Mucosa of rectum (tissue), 2 donors: ENCODE data around the gene RFX1.
A peak's percentile ranks its signal among the peaks of the same experiment; 100 is the strongest.

ENCODE experiments used
- H3K27ac ChIP-seq, 2 donors: one replicate each; pipeline ENCODE4 v1.7.0; 2013; ENCODE audit warnings: inconsistent platforms in 2 of 2, low read depth in 2 of 2, low read length in 2 of 2
- H3K27me3 ChIP-seq, 2 donors: one replicate each; pipeline ENCODE4 v1.7.0; 2013; ENCODE audit warnings: low read length in 2 of 2; ENCODE audit not compliant: control insufficient read depth in 2 of 2, insufficient read depth in 2 of 2
- H3K36me3 ChIP-seq, 2 donors: one replicate each; pipeline ENCODE4 v1.7.0; 2013; ENCODE audit warnings: low read length in 2 of 2; ENCODE audit not compliant: control insufficient read depth in 2 of 2, insufficient read depth in 2 of 2
- H3K4me1 ChIP-seq, 2 donors: one replicate each; pipeline ENCODE4 v1.7.0; 2013; ENCODE audit warnings: low read length in 2 of 2, mild to moderate bottlenecking in 1 of 2; ENCODE audit not compliant: control insufficient read depth in 2 of 2, insufficient read depth in 2 of 2
- H3K4me3 ChIP-seq, 2 donors: one replicate each; pipeline ENCODE4 v1.7.0; 2013; ENCODE audit warnings: low read length in 2 of 2
- H3K9ac ChIP-seq, 2 donors: one replicate each; pipeline ENCODE4 v1.7.0; 2013; ENCODE audit warnings: low read length in 2 of 2, low read depth in 1 of 2, mild to moderate bottlenecking in 1 of 2
- H3K9me3 ChIP-seq, 2 donors: one replicate each; pipeline ENCODE4 v1.7.0; 2013; ENCODE audit warnings: low read length in 2 of 2; ENCODE audit not compliant: control insufficient read depth in 2 of 2
- donor health status: healthy.
- donor health status: Normal muscosa, but diverticular disease.

RFX1 gene

DNA sequence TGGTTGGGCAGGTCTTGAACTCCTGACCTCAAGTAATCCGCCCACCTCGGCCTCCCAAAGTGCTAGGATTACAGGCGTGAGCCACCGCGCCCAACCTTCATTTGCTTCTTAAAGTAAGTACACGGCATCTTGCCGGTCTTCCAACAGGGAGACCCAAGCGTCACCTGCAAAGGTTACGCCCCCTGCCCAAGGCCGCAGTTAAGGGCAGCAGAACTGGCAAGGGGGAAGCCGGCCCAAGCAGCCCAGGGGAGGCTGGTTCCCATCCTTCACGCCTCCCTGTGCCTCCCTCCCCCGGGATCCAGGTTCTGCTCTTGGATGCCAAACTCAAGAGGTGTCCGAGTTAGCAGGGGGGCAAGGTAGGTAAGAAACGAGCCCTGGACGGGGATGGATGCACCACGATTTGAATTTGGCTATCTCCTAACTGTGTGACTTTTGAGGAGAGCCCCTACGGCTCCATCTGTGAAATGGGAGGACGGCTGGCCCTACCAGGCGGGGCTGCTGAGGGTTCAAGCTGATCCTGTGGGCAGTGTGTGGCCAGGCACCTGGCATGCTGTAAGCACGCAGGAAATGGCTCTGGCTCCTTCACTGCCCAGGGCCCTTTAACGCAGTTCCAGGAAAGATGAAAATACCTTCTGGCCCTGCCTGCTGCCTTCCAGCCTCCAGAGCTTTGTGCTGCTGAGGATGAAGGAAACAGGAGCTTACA lies 9.0 kb downstream of the RFX1 start:
- H3K9me3 ChIP-seq: no peaks in the 10 kb centered on the region
- H3K27me3 ChIP-seq: no peaks in the 10 kb centered on the region
- H3K4me1 ChIP-seq: peaks cover 8 to 12% of the 10 kb centered on the region in 2 donors
- peaks cover 9 to 13% of the 10 kb centered on the region in 2 donors for H3K36me3 ChIP-seq
- no peak overlapping the region for H3K9ac ChIP-seq
- no peak overlapping the region for H3K4me3 ChIP-seq
- H3K27ac ChIP-seq: no peak overlapping the region

DNA sequence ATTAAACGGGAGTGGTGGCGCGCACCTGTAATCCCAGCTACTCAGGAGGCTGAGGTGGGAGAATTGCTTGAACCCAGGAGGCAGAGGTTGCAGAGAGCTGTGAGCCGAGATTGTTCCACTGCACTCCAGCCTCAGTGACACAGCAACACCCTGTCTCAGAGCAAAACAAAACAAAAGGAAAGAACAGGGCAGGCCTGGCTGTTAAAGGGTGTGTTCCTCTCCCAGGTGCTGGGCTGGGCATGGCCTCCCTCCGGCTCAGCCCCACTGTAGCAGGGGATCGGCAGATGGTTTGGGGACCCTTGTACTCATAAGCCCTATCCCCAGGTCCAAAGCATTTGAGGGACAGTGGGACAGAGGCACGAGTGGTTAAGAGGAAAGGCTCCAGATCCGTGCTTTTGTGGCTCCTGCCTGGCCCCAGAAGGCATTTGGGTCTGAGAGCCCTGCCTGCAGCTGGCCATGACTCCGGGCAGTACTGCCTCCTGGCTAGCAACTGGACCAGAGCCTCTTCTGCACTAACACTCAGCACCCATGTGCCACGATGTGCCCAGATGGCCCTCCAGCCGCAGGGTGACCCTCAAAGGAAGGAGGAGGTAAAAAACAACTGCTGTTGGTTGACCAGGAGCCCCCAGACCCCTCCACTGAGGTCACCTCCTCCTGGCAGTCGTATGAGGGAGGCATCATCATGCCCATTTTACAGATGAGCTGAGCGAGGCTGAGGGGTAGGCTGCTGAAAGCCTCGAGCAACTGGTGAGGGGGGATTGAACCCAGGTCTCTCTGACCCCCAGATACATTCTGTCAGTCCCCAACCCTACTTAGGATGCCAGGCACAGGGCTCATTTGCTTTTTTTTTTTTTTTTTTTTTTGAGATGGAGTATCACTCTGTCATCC lies 10.0 kb downstream of the RFX1 start:
- Histone ChIP-seq H3K27ac (no peak overlapping the region), H3K27me3 (no peaks in the 10 kb centered on the region), H3K36me3 (peaks cover 9 to 20% of the 10 kb centered on the region in 2 donors), H3K9me3 (no peaks in the 10 kb centered on the region), H3K4me1 (peaks cover 8 to 12% of the 10 kb centered on the region in 2 donors), H3K9ac (peak overlapping the region in 1 of 2 donors; percentile 29), H3K4me3 (no peak overlapping the region)

DNA sequence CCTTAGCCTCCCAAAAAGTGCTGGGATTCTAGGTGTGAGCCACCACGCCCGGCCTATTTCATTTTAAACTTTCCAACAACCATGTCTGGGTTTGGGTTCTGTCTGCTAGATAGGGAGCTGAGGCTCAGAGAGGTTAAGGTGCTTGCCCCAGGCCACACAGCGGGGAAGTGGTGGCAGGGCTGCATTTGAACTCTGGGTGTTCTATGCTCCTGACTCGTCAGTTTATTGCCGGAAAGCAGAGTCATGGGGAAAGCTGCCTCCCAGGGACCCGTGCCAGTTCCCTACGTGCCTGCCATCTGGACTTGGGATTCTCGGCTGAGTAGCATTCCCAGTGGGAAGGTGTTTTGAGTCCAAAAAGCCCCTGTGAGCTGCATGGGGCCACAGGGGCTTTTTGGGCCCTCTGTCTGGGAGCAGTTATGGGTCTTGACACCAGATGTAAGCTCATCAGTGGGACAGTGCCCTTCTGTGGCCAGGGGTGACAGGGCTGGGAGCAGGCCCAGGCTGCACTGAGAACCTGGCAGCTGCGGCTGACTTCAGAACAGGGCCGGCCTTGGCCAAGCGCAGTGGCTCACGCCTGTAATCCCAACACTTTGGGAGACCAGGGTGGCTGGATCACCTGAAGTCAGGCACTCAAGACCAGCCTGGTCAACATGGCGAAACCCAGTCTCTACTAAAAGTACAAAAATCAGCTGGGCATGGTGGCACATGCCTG lies 10.9 kb downstream of the RFX1 start:
- peaks cover 9 to 24% of the 10 kb centered on the region in 2 donors for H3K36me3 ChIP-seq
- no peak overlapping the region for H3K27ac ChIP-seq

DNA sequence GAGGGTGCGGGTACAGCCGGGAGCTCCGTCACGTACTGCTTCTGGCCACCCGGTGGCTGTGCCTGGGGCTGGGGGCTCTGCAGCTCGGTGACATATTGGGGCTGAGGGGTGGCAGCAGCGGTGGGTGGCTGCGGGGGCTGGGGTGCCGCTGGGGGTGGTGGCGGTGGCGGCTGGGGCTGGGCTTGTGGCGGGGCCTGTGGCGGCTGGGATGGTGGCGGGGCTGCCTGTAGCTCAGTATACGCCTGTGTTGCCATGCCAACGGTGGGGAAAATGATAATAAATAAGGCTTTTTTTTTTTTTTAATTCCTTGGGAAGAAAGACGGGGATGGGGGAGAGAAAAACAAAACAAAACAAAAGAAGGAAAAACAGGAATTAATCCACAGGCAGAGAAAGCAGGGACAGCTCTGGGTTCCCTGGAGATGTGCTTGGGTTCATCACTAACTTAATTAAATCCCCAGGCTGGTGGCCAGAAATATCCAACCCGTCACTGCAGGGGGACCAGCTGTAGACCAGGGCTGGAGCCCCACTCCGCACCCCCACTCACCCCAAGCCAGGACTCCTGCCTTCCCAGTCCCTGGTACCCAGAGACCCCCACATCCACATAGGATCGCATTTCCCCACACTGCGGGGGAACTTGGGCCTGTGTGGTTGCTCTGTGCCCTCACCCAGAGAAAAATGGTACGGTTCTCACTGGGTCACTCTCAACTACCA lies 12.4 kb downstream of the RFX1 start:
- Histone ChIP-seq H3K27me3 (no peaks in the 10 kb centered on the region), H3K9me3 (no peaks in the 10 kb centered on the region), H3K9ac (no peak overlapping the region), H3K4me1 (peaks cover 8% of the 10 kb centered on the region in 2 donors), H3K27ac (no peak overlapping the region), H3K4me3 (no peak overlapping the region), H3K36me3 (peaks cover 9 to 26% of the 10 kb centered on the region in 2 donors)

More for the DNA sequence above, 10.9 kb downstream of the RFX1 start:
- no peak overlapping the region for H3K9ac ChIP-seq
- H3K9me3 ChIP-seq: no peaks in the 10 kb centered on the region
- H3K4me3 ChIP-seq: no peak overlapping the region
- peaks cover 8% of the 10 kb centered on the region in 2 donors for H3K4me1 ChIP-seq
- no peaks in the 10 kb centered on the region for H3K27me3 ChIP-seq

DNA sequence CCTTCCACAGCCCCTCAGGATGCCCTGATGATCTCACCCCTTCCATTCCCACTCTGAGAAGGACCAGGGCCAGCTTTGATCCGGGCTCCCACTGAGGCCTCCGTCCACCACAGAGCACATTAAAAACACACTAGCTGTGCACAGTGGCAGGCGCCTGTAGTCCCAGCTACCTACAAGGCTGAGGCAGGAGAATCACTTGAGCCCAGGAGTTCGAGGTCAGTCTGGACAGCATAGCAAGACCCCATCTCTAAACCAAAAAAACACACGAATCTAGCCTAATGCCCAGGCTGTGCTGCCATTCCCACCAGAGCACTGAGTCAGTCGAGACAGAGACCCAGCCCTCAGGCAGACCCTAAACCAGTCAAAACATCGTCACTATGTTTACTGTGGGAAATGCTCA lies 14.1 kb downstream of the RFX1 start:
- H3K4me3 ChIP-seq: no peak overlapping the region
- H3K36me3 ChIP-seq: peaks cover 2 to 25% of the 10 kb centered on the region in 2 donors
- H3K9me3 ChIP-seq: no peaks in the 10 kb centered on the region
- H3K27me3 ChIP-seq: no peaks in the 10 kb centered on the region
- peaks cover 8 to 16% of the 10 kb centered on the region in 2 donors for H3K4me1 ChIP-seq
- no peak overlapping the region for H3K9ac ChIP-seq
- H3K27ac ChIP-seq: no peak overlapping the region

DNA sequence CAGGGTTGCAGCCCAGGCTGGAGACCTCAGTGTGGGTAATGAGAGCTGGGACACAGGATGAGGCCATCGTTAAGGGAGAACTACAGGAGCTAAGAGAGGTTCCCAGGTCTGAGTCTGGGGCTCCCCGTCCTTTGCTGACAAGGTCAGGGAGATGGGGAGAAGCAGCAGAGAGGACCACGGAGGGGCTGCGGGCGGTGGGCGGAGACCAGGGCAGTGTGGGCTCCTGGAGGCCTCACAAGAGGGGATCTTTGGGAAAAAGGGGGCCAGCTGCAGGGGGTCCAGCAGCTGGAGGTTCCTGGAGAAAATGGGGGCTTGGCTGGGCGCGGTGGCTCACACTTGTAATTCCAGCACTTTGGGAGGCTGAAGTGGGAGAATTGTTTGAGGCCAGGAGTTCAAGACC lies 16.0 kb downstream of the RFX1 start:
- no peak overlapping the region for H3K27ac ChIP-seq
- no peak overlapping the region for H3K9ac ChIP-seq
- no peaks in the 10 kb centered on the region for H3K27me3 ChIP-seq
- H3K9me3 ChIP-seq: no peaks in the 10 kb centered on the region
- peaks cover 10 to 24% of the 10 kb centered on the region in 2 donors for H3K4me1 ChIP-seq
- peaks cover 2 to 25% of the 10 kb centered on the region in 2 donors for H3K36me3 ChIP-seq
- no peak overlapping the region for H3K4me3 ChIP-seq

DNA sequence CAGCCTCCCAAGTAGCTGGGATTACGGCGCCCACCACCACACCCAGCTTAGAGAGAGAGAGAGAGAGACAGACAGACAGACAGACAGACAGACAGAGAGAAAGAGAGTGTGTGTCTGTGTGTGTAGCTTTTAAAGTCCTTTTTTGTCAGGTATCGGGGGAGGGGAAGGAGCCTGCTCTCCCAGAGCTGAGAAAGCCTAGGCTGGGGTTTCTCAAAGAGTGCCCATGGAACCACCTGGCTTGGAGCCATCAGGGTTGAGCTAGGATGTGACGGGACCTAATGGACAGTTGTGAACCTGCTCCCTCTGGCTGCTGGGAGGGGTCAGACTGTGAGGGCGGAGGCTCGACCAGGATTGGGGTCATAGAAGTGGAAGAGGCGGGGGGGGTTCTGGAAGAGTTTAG lies 16.6 kb downstream of the RFX1 start:
- Histone ChIP-seq H3K4me3 (no peak overlapping the region), H3K36me3 (peaks cover 2 to 25% of the 10 kb centered on the region in 2 donors), H3K27ac (no peak overlapping the region), H3K4me1 (peaks cover 10 to 24% of the 10 kb centered on the region in 2 donors), H3K9me3 (no peaks in the 10 kb centered on the region), H3K27me3 (no peaks in the 10 kb centered on the region), H3K9ac (no peak overlapping the region)

DNA sequence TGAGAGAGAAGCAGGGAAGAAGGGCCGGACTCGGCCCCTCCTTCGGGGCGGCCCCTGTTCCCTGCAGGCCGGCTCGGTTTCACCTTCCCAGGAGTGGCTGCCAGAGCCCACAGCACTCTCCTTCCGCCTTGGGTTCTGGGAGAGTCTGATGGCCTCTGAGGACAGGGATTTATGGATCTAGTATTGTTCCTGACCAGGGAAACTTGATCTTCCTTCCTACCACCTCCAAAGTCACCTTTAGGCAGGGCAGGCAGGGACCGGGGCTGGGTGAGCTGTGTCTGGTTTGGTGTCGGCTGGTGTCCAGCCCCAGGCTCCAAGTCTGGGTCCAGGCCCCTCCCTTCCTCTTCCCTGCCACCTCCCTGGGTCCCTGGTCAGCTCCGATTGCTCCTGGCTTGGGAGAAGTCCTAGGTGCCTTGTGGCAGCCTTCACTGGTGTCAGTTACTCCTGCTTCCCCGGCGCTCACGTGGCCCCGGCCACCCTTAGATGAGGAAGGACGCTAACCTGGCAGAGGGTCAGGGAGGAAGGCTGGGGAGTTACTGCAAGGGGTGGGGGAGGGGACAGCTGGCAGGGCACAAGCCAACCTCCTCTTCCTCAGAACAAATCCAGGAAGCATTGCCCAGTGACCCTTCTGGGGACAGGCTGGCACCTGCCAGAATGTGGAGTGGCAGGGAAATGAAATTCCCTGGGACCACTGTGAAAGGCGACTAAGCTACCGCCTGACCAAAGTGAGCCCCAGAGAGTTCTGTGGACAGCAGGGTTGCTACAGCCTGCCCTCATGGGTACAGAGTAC lies 18.8 kb downstream of the RFX1 start:
- Histone ChIP-seq H3K36me3 (peaks cover 3 to 19% of the 10 kb centered on the region in 2 donors), H3K9ac (peak overlapping the region; percentile 41 to 53), H3K27me3 (no peaks in the 10 kb centered on the region), H3K4me1 (peaks cover 10 to 26% of the 10 kb centered on the region in 2 donors), H3K27ac (peak overlapping the region; percentile 78 to 88), H3K9me3 (no peaks in the 10 kb centered on the region), H3K4me3 (no peak overlapping the region)

DNA sequence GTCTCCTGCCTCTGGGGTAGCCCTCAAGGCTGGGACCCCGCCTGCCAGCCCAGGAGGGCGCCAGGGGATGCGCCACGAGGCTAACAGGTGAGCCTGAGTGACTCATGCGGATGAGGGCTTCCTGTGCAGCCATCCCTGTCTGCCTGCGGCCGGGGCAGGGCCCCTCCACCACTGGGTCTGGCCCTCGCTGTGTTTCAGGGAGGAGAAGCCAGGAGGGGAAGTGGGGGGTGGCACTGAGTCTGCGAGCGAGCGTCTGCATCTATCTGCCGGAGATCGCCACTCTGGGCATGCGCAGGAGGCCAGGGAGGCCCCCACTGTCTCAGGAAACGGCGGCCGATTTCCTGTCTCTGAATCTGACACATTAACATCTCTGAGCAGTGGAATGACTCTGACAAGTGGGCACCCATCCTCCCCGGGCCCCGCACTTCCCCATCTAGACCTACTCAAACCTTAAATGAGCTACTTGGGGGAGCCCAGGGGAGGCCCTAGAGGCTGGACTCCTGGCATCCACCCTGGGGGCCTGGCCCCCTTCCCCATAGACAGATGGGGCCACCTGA lies 19.7 kb downstream of the RFX1 start:
- Histone ChIP-seq H3K27me3 (no peaks in the 10 kb centered on the region), H3K9ac (peak overlapping the region; percentile 41 to 53), H3K4me1 (peaks cover 10 to 26% of the 10 kb centered on the region in 2 donors), H3K4me3 (peak overlapping the region in 1 of 2 donors; percentile 50), H3K9me3 (no peaks in the 10 kb centered on the region), H3K27ac (peak overlapping the region; percentile 78 to 88), H3K36me3 (peaks cover 3 to 12% of the 10 kb centered on the region in 2 donors)
